Activated T-helper 17 cell treated with anti-CD3 and anti-CD28 coated beads, Interleukin-2, amount 50 U/mL, for 72 hours (primary cell): Measurements from ENCODE around the gene SLC4A8. TPM values are rescaled to one million over a fixed set of nuclear protein-coding genes. Genes with fewer than 3 reads are reported as not detected.

Source experiments
- ATAC-seq: fragments of 150-1000 bp; cut with Tn5 transposase; replicated peaks from 2 replicates; pipeline ENCODE4 v1.10.0; 2021; ENCODE audit warnings: mild to moderate bottlenecking, moderate library complexity
- H3K27ac Mint-ChIP-seq: one replicate; pipeline ENCODE4 v1.8.0; 2022; ENCODE audit warnings: mixed read lengths
- H3K27me3 Mint-ChIP-seq: one replicate; pipeline ENCODE4 v1.8.0; 2022; ENCODE audit warnings: mixed read lengths
- H3K36me3 Mint-ChIP-seq: one replicate; pipeline ENCODE4 v1.8.0; 2022; ENCODE audit warnings: low read depth, mild to moderate bottlenecking, mixed read lengths
- H3K4me1 Mint-ChIP-seq: one replicate; pipeline ENCODE4 v1.8.0; 2022; ENCODE audit warnings: mixed read lengths
- H3K4me3 Mint-ChIP-seq: one replicate; pipeline ENCODE4 v1.8.0; 2022; ENCODE audit warnings: mild to moderate bottlenecking, mixed read lengths
- H3K9me3 Mint-ChIP-seq: one replicate; pipeline ENCODE4 v1.8.0; 2022; ENCODE audit warnings: mixed read lengths
- total RNA-seq, 2 donors: library from RNA; stranded (reverse); gene quantifications; one replicate each; pipeline ENCODE4 v1.2.3, GENCODE V29; 2022

The SLC4A8 gene
- total RNA-seq, 2 donors from 2014 or later, result 2.2 to 8.0 TPM

- no peaks in the 10 kb centered on the region for H3K9me3 Mint-ChIP-seq
- H3K4me3 Mint-ChIP-seq, result peak overlapping the region; percentile 84
- no peaks in the 10 kb centered on the region for H3K27me3 Mint-ChIP-seq
- no peaks in the 10 kb centered on the region for H3K36me3 Mint-ChIP-seq
- H3K27ac Mint-ChIP-seq, result peak overlapping the region; percentile 76
- ATAC-seq, result no peak
- H3K4me1 Mint-ChIP-seq, result peaks cover 45% of the 10 kb centered on the region
These were observed 33.7 kb upstream of the SLC4A8 start for GRCh38 chr12:51390891-51391282.

GRCh38 chr12:51391283-51392123, 33.1 kb upstream of the SLC4A8 start, which contains the start of gene GALNT6:
Gene GALNT6, minus strand, starts transcription at chr12:51391406. Its CDS starts 11,625 bp downstream, at chr12:51379781.
- no peaks in the 10 kb centered on the region for H3K9me3 Mint-ChIP-seq
- H3K27me3 Mint-ChIP-seq, result no peaks in the 10 kb centered on the region
- H3K27ac Mint-ChIP-seq, result peak within 1 kb of the TSS; percentile 76
- H3K36me3 Mint-ChIP-seq, result no peaks in the 10 kb centered on the region
- peak; percentile 56 for ATAC-seq
- peak within 1 kb of the TSS; percentile 84 for H3K4me3 Mint-ChIP-seq
- H3K4me1 Mint-ChIP-seq, result peaks cover 49% of the 10 kb centered on the region

GRCh38 chr12:51392556-51393237, 31.9 kb upstream of the SLC4A8 start:
- ATAC-seq, result no peak
- no peaks in the 10 kb centered on the region for H3K36me3 Mint-ChIP-seq
- H3K27me3 Mint-ChIP-seq, result no peaks in the 10 kb centered on the region
- peak overlapping the region; percentile 84 for H3K4me3 Mint-ChIP-seq
- peaks cover 49% of the 10 kb centered on the region for H3K4me1 Mint-ChIP-seq
- peak overlapping the region; percentile 55 for H3K27ac Mint-ChIP-seq
- no peaks in the 10 kb centered on the region for H3K9me3 Mint-ChIP-seq

- ATAC-seq, result peak; percentile 78
- peak overlapping the region; percentile 73 for H3K27ac Mint-ChIP-seq
- no peaks in the 10 kb centered on the region for H3K27me3 Mint-ChIP-seq
- peaks cover 40% of the 10 kb centered on the region for H3K4me1 Mint-ChIP-seq
- no peaks in the 10 kb centered on the region for H3K9me3 Mint-ChIP-seq
- no peaks in the 10 kb centered on the region for H3K36me3 Mint-ChIP-seq
- H3K4me3 Mint-ChIP-seq, result peak overlapping the region; percentile 84
These were observed 30.7 kb upstream of the SLC4A8 start for GRCh38 chr12:51393676-51394545.

- peak overlapping the region; percentile 84 for H3K4me3 Mint-ChIP-seq
- H3K27ac Mint-ChIP-seq, result peak overlapping the region; percentile 59
- no peaks in the 10 kb centered on the region for H3K9me3 Mint-ChIP-seq
- peaks cover 33% of the 10 kb centered on the region for H3K4me1 Mint-ChIP-seq
- no peaks in the 10 kb centered on the region for H3K36me3 Mint-ChIP-seq
- H3K27me3 Mint-ChIP-seq, result no peaks in the 10 kb centered on the region
- ATAC-seq, result peak; percentile 59
These were observed 29.1 kb upstream of the SLC4A8 start for GRCh38 chr12:51395283-51396230.

- H3K27ac Mint-ChIP-seq, result no peak overlapping the region
- H3K27me3 Mint-ChIP-seq, result no peaks in the 10 kb centered on the region
- peaks cover 28% of the 10 kb centered on the region for H3K4me1 Mint-ChIP-seq
- no peaks in the 10 kb centered on the region for H3K9me3 Mint-ChIP-seq
- H3K36me3 Mint-ChIP-seq, result no peaks in the 10 kb centered on the region
- ATAC-seq, result no peak
- H3K4me3 Mint-ChIP-seq, result no peak overlapping the region
These were observed 27.0 kb upstream of the SLC4A8 start for GRCh38 chr12:51397670-51398069.

GRCh38 chr12:51399891-51400290, 24.7 kb upstream of the SLC4A8 start:
- Mint-ChIP-seq H3K27ac (no peak overlapping the region), H3K9me3 (no peaks in the 10 kb centered on the region), H3K27me3 (no peaks in the 10 kb centered on the region), H3K4me3 (no peak overlapping the region), H3K4me1 (peaks cover 13% of the 10 kb centered on the region), H3K36me3 (no peaks in the 10 kb centered on the region)
- no peak for ATAC-seq

- no peaks in the 10 kb centered on the region for H3K27me3 Mint-ChIP-seq
- H3K4me1 Mint-ChIP-seq, result peaks cover 2% of the 10 kb centered on the region
- H3K4me3 Mint-ChIP-seq, result no peak overlapping the region
- no peaks in the 10 kb centered on the region for H3K36me3 Mint-ChIP-seq
- no peak for ATAC-seq
- H3K27ac Mint-ChIP-seq, result no peak overlapping the region
- H3K9me3 Mint-ChIP-seq, result no peaks in the 10 kb centered on the region
These were observed 23.6 kb upstream of the SLC4A8 start for GRCh38 chr12:51401020-51401419.

GRCh38 chr12:51401486-51401885, 23.1 kb upstream of the SLC4A8 start:
- Mint-ChIP-seq H3K4me1 (no peaks in the 10 kb centered on the region), H3K4me3 (no peak overlapping the region), H3K9me3 (no peaks in the 10 kb centered on the region), H3K36me3 (no peaks in the 10 kb centered on the region), H3K27me3 (no peaks in the 10 kb centered on the region), H3K27ac (no peak overlapping the region)
- ATAC-seq, result no peak

GRCh38 chr12:51401900-51402299, 22.7 kb upstream of the SLC4A8 start:
- no peaks in the 10 kb centered on the region for H3K36me3 Mint-ChIP-seq
- no peaks in the 10 kb centered on the region for H3K9me3 Mint-ChIP-seq
- no peak overlapping the region for H3K4me3 Mint-ChIP-seq
- H3K27me3 Mint-ChIP-seq, result no peaks in the 10 kb centered on the region
- ATAC-seq, result no peak
- H3K4me1 Mint-ChIP-seq, result no peaks in the 10 kb centered on the region
- no peak overlapping the region for H3K27ac Mint-ChIP-seq

- H3K4me3 Mint-ChIP-seq, result no peak overlapping the region
- no peak overlapping the region for H3K27ac Mint-ChIP-seq
- no peaks in the 10 kb centered on the region for H3K27me3 Mint-ChIP-seq
- no peaks in the 10 kb centered on the region for H3K4me1 Mint-ChIP-seq
- no peaks in the 10 kb centered on the region for H3K36me3 Mint-ChIP-seq
- H3K9me3 Mint-ChIP-seq, result no peaks in the 10 kb centered on the region
- ATAC-seq, result peak; percentile 28
These were observed 21.5 kb upstream of the SLC4A8 start for GRCh38 chr12:51403159-51403558.

- Mint-ChIP-seq H3K9me3 (no peaks in the 10 kb centered on the region), H3K36me3 (no peaks in the 10 kb centered on the region), H3K4me1 (no peaks in the 10 kb centered on the region), H3K27ac (no peak overlapping the region), H3K4me3 (no peak overlapping the region), H3K27me3 (no peaks in the 10 kb centered on the region)
- ATAC-seq, result no peak
These were observed 20.9 kb upstream of the SLC4A8 start for GRCh38 chr12:51403681-51404136.

GRCh38 chr12:51404627-51405026, 20.0 kb upstream of the SLC4A8 start:
- no peak overlapping the region for H3K4me3 Mint-ChIP-seq

More at GRCh38 chr12:51404627-51405026, 20.0 kb upstream of the SLC4A8 start:
- no peaks in the 10 kb centered on the region for H3K4me1 Mint-ChIP-seq
- H3K36me3 Mint-ChIP-seq, result no peaks in the 10 kb centered on the region
- no peaks in the 10 kb centered on the region for H3K9me3 Mint-ChIP-seq
- no peak overlapping the region for H3K27ac Mint-ChIP-seq
- ATAC-seq, result no peak
- no peaks in the 10 kb centered on the region for H3K27me3 Mint-ChIP-seq
